ENCODE measurements around the gene TPK1.

The TPK1 gene

GRCh38 chr7:144842377-144842851, 6.6 kb upstream of the TPK1 start:
- DNase-seq (ENCODE audit: low read depth in 2 of 2): peak; percentile 61 to 88
- no peak for TF ChIP-seq CTCF (IDR thresholded peaks at IDR 0.05; ENCODE audit: low read depth, low read length)
- no peak overlapping the region for H3K4me3 ChIP-seq (replicated peaks in 1 of 2; ENCODE audit: low read depth in 2 of 2, low read length in 2 of 2)

DNA sequence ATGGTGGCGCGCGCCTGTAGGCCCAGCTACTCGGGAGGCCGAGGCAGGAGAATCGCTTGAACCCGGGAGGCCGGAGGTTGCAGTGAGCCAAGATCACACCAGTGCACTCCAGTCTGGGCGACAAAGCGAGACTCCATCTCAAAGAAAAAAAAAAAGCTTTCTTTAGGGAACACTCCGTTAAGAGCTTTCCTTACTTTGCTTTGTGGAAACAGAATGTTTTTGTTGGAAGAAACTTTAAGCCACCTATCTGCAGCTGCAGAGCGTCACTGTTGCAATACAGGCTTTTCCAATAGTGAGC, 641 bp upstream of the TPK1 start:
- DNase-seq (ENCODE audit: low read depth in 2 of 2): no peak
- H3K4me3 ChIP-seq (replicated peaks in 1 of 2; ENCODE audit: low read depth in 2 of 2, low read length in 2 of 2): peak overlapping the region in 1 of 2 donors; percentile 77
- TF ChIP-seq CTCF (IDR thresholded peaks at IDR 0.05; ENCODE audit: low read depth, low read length): no peak

- TF ChIP-seq CTCF (IDR thresholded peaks at IDR 0.05; ENCODE audit: low read depth, low read length): no peak
- peak; percentile 53 to 65 for DNase-seq (ENCODE audit: low read depth in 2 of 2)
- H3K4me3 ChIP-seq (replicated peaks in 1 of 2; ENCODE audit: low read depth in 2 of 2, low read length in 2 of 2): peak overlapping the region; percentile 73 to 77
These were observed 670 bp downstream of the TPK1 start for GRCh38 chr7:144835155-144835611.

- peak overlapping the region; percentile 73 to 77 for H3K4me3 ChIP-seq (replicated peaks in 1 of 2; ENCODE audit: low read depth in 2 of 2, low read length in 2 of 2)
- peak; percentile 55 to 64 for DNase-seq (ENCODE audit: low read depth in 2 of 2)
- TF ChIP-seq CTCF (IDR thresholded peaks at IDR 0.05; ENCODE audit: low read depth, low read length): no peak
These were observed 1.2 kb downstream of the TPK1 start for GRCh38 chr7:144834641-144835144.

DNA sequence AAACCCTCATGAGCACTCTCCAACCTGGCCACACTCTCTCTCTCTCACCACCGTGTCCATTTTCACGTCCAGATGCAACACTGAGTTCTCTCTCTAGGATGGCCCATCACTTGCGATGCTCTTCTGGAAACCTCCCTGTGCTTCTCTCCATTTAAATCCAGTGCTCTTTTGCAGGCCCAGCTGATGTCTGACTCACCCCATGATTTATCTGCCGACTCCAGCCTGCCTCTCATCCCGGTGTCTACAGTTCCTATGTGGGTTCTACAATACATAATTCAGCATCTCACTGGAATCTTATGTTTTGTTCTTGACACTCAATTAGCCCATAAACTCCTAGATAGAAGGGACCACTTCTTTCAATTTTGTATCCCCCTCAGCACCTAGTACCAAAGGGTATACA, 5.0 kb downstream of the TPK1 start:
- peak; percentile 13 to 52 for DNase-seq (ENCODE audit: low read depth in 2 of 2)
- TF ChIP-seq CTCF (IDR thresholded peaks at IDR 0.05; ENCODE audit: low read depth, low read length): no peak

GRCh38 chr7:144830024-144830785, 5.6 kb downstream of the TPK1 start:
- no peak for TF ChIP-seq CTCF (IDR thresholded peaks at IDR 0.05; ENCODE audit: low read depth, low read length)
- H3K4me3 ChIP-seq (replicated peaks in 1 of 2; ENCODE audit: low read depth in 2 of 2, low read length in 2 of 2): no peak overlapping the region
- DNase-seq (ENCODE audit: low read depth in 2 of 2): no peak

More for the DNA sequence above, 5.0 kb downstream of the TPK1 start:
- no peak overlapping the region for H3K4me3 ChIP-seq (replicated peaks in 1 of 2; ENCODE audit: low read depth in 2 of 2, low read length in 2 of 2)

Measured in cardiac fibroblast (primary cell).